ENCODE results near the gene DEFB108B. TPM values are rescaled to one million over a fixed set of nuclear protein-coding genes. Genes with fewer than 3 reads are reported as not detected.
"Not testable (repeated sequence)": the region's sequence is repeated elsewhere in the genome, so short reads cannot be mapped to it uniquely, and the experiment has no call there.

The DEFB108B gene
- total RNA-seq, 4 donors from 2014 or later = not detected

DNA sequence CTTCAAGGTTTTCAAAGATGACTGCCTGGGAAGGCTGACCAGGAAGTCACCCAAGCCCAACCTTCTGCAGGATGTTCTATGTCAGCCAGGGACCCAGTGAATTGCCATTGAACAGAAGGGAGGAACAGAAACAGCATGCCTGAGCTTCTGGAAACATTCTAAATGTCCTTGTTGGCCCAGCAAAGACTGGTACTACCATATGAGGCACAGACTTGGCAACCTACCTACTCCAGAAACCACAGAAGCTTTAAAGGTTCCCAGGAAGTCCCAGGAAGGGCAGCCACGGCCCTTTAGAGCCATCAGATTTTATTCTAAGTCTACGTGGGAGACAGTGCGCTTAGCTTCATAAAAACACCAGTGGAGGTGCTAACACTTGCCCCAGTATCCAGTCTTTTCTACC is 20.5 kb upstream of the DEFB108B start:
- 63% methylated on average over 2 of the region's 3 CpGs for WGBS
- H3K27ac ChIP-seq (replicated peaks in 1 of 4); intact Hi-C loops (cut with DNase I): not testable (repeated sequence)

DNA sequence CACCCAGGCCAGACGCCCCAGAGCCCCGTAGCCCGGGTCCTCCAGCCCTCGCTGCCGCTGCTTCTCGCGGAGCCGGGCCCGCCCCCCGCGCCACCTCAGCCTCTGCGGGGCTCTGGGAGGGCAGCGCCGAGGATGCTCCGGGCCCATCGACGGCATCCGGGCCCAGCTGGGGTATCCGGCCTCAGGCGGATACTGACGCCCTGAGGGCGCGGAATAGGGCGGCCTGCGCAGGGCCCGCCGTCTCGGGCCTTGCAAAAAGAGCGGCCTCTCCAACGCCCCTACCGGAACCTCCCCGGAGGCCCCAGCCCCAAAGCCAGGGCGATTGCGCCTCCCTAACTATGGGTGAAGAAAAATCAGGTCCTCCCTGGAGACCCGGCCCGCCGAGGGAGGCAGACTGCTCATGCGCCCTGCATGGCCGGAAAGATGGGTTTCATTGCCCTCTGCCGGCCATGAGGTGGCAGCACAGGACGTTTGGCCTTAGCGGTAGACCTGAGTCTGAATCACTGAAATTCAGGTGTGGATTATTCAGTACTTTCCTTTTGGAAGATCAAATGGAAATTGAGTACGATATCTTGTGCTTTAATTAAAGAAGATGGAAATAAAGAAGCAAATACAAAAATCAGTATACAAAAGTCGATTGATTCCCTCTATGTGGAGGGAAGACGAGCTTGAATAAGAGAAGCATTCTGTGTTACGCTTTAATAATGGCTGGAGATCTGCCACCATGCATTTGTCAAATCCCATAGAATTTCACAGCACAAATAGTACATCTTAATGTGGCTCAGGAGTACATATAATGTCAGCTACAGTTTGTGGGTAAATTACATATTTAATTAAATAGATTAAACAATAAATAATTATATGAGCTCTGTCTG is 19.3 kb upstream of the DEFB108B start:
- peak; percentile 47 to 55 for TF ChIP-seq POLR2AphosphoS5 (IDR thresholded peaks at IDR 0.05)
- TF ChIP-seq, protein P1, sequence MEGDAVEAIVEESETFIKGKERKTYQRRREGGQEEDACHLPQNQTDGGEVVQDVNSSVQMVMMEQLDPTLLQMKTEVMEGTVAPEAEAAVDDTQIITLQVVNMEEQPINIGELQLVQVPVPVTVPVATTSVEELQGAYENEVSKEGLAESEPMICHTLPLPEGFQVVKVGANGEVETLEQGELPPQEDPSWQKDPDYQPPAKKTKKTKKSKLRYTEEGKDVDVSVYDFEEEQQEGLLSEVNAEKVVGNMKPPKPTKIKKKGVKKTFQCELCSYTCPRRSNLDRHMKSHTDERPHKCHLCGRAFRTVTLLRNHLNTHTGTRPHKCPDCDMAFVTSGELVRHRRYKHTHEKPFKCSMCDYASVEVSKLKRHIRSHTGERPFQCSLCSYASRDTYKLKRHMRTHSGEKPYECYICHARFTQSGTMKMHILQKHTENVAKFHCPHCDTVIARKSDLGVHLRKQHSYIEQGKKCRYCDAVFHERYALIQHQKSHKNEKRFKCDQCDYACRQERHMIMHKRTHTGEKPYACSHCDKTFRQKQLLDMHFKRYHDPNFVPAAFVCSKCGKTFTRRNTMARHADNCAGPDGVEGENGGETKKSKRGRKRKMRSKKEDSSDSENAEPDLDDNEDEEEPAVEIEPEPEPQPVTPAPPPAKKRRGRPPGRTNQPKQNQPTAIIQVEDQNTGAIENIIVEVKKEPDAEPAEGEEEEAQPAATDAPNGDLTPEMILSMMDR (IDR thresholded peaks at IDR 0.05) = peak; percentile 67 to 92 (median 84)
- H3K27me3 ChIP-seq; intact Hi-C loops (cut with DNase I); H3K4me1 ChIP-seq; DNase-seq (ENCODE audit: extremely low spot score); H3K36me3 ChIP-seq; H3K9me3 ChIP-seq: not testable (repeated sequence)
- Histone ChIP-seq H3K27ac (replicated peaks in 1 of 4) (peak overlapping the region; percentile 62 to 74 (median 66)), H3K4me3 (peak overlapping the region; percentile 48 to 64 (median 56))
- 11% methylated on average over 18 of the region's 46 CpGs for WGBS

More for the DNA sequence above, 20.5 kb upstream of the DEFB108B start:
- not testable (repeated sequence) for H3K27me3 ChIP-seq; H3K4me1 ChIP-seq; H3K4me3 ChIP-seq; H3K36me3 ChIP-seq; H3K9me3 ChIP-seq; DNase-seq (ENCODE audit: extremely low spot score)

DNA sequence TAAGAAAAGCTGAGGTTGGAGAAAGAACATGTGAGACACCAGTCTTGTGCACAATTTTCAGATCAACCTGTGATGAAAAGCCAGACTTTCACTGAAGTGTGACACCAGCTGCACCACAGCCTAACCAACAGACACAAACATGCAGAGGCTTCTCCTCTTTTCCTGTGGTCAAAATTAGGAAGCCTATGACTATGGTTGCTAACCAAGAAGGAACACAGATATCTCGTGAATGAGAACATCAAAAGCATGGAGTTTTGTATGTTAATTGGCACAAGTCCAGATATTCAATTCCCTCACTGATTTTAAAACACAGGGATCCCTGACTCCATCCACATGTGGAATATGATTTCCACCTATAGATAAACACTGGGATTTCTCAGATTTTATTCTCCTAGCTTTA is 11.5 kb upstream of the DEFB108B start:
- DNase-seq (ENCODE audit: extremely low spot score); H3K9me3 ChIP-seq; H3K27me3 ChIP-seq; H3K27ac ChIP-seq (replicated peaks in 1 of 4); H3K4me3 ChIP-seq; H3K36me3 ChIP-seq; intact Hi-C loops (cut with DNase I); H3K4me1 ChIP-seq: not testable (repeated sequence)
- 31% methylated on average over 1 of the region's 1 CpG for WGBS

DNA sequence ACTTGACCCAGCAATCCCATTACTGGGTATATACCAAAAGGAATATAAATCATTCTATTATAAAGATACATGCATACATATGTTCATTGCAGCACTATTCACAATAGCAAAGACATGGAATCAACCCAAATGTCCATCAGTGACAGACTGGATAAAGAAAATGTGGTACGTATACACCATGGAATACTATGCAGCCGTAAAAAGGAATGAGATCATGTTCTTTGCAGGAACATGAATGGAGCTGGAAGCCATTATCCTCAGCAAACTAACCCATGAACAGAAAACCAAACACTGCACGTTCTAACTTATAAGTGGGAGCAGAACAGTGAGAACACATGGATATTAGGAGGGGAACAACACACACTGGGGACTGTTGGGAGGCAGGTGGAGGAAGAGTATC is 3.8 kb upstream of the DEFB108B start:
- H3K4me1 ChIP-seq; H3K4me3 ChIP-seq; H3K9me3 ChIP-seq; H3K36me3 ChIP-seq; intact Hi-C loops (cut with DNase I); H3K27ac ChIP-seq (replicated peaks in 1 of 4); H3K27me3 ChIP-seq; DNase-seq (ENCODE audit: extremely low spot score): not testable (repeated sequence)
- WGBS = 96% methylated on average over 3 of the region's 3 CpGs

DNA sequence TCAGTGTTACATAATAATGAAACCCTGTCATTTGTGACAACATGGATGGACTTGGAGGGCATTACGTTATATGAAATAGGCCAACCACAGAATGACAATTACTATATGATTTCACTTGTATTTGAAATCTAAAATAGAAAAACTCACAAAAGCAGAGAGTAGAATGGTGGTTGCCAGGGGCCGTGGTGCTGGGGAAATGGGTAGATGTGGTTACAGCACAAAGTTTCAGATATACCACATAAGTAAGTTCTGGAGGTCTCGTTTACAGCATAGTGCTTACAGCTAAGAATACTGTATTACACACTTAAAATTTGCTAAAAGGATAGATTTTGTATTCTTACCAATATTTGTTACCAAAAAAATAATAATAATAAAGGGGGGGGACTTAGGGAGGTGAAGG is 3.3 kb upstream of the DEFB108B start:
- H3K36me3 ChIP-seq; intact Hi-C loops (cut with DNase I); H3K27ac ChIP-seq (replicated peaks in 1 of 4); H3K27me3 ChIP-seq; H3K4me3 ChIP-seq; DNase-seq (ENCODE audit: extremely low spot score); H3K4me1 ChIP-seq; H3K9me3 ChIP-seq: not testable (repeated sequence)
- 82% methylated on average over 3 of the region's 3 CpGs for WGBS

DNA sequence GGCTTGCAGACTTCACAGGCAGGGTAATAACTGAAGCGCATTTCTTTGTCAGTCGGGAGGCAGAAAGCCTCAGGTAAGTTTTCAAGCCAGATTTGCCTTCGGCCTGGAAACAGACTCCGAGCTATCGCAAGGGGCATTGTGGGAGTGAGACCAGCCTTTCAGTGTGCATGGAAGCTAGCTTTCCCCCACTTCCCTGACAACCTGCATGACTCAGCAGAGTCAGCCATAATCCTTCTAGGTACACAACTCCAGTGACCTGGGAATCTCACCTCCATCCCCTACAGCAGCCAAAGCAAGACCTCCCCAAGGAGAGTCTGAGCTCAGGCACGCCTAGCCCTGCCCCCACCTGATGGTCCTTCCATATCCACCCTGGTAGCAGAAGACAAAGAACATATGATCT is 9.7 kb downstream of the DEFB108B start:
- intact Hi-C loops (cut with DNase I); H3K4me1 ChIP-seq; H3K9me3 ChIP-seq; H3K4me3 ChIP-seq; H3K27me3 ChIP-seq; H3K36me3 ChIP-seq; DNase-seq (ENCODE audit: extremely low spot score); H3K27ac ChIP-seq (replicated peaks in 1 of 4): not testable (repeated sequence)
- WGBS = 81% methylated on average over 5 of the region's 6 CpGs

DNA sequence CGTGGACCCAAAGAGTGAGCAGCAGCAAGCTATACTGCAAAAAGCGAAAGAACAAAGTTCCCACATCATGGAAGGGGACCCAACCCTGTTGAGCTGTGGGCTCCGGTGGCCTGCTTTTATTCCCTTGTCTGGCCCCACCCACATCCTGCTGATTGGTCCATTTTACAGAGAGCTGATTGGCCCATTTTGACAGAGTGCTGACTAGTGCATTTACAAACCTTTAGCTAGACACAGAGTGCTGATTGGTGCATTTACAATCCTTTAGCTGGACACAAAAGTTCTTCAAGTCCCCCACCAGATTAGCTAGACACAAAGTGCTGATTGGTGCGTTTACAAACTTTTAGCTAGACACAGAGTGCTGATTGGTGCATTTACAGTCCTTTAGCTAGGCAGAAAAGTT is 10.4 kb downstream of the DEFB108B start:
- H3K27me3 ChIP-seq; intact Hi-C loops (cut with DNase I); H3K4me1 ChIP-seq; DNase-seq (ENCODE audit: extremely low spot score); H3K9me3 ChIP-seq; H3K27ac ChIP-seq (replicated peaks in 1 of 4); H3K36me3 ChIP-seq; H3K4me3 ChIP-seq: not testable (repeated sequence)
- 94% methylated on average over 4 of the region's 4 CpGs for WGBS

DNA sequence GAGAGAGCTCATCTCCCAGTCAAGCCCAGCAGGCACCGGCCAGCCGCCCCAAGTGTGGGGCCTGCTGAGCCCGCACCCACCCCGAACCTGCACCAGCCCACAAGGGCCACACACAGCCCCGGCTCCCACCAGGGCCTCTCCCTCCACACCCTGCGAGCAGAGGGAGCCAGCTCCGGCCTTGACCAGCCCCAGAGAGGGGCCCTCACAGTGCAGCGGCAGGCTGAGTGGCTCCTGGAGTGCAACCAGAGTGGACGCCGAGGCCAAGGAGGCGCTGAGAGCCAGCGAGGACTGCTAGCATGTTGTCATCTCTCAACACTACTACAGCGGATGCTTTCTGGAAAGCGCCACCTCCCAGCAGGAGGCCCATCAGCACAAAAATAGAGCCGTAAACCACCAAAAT is 10.9 kb downstream of the DEFB108B start:
- no peak for DNase-seq (ENCODE audit: extremely low spot score)
- no peaks in the 10 kb centered on the region for H3K36me3 ChIP-seq
- no peak overlapping the region for H3K4me3 ChIP-seq
- no peaks in the 10 kb centered on the region for H3K27me3 ChIP-seq
- no peaks in the 10 kb centered on the region for H3K9me3 ChIP-seq
- H3K27ac ChIP-seq (replicated peaks in 1 of 4) = no peak overlapping the region
- H3K4me1 ChIP-seq = no peaks in the 10 kb centered on the region
- 80% methylated on average over 7 of the region's 15 CpGs for WGBS
- intact Hi-C loops (cut with DNase I) = no loop called here
- TF ChIP-seq POLR2AphosphoS5 (IDR thresholded peaks at IDR 0.05) (no peak), EP300 (IDR thresholded peaks at IDR 0.05) (no peak), POLR2A (IDR thresholded peaks at IDR 0.05; ENCODE audit: low read depth) (no peak)
- TF ChIP-seq, protein P1 (IDR thresholded peaks at IDR 0.05) = no peak

DNA sequence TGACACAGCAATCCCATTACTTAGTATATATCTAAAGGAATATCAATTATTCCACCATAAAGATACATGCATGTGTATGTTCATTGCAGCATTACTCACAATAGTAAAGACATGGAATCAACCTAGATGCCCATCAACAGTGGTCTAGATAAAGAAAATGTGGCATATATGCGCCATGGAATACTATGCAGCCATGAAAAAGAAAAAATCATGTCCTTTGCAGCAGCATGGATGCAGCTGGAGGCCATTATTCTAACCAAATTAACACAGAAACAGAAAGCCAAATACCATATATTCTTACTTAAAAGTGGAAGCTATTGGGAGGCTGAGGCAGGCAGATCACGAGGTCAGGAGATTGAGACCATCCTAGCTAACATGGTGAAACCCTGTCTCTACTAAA is 20.9 kb downstream of the DEFB108B start:
- H3K36me3 ChIP-seq; intact Hi-C loops (cut with DNase I); H3K27me3 ChIP-seq; H3K4me3 ChIP-seq; H3K27ac ChIP-seq (replicated peaks in 1 of 4); DNase-seq (ENCODE audit: extremely low spot score); H3K4me1 ChIP-seq; H3K9me3 ChIP-seq: not testable (repeated sequence)
- WGBS = 95% methylated on average over 2 of the region's 2 CpGs

DNA sequence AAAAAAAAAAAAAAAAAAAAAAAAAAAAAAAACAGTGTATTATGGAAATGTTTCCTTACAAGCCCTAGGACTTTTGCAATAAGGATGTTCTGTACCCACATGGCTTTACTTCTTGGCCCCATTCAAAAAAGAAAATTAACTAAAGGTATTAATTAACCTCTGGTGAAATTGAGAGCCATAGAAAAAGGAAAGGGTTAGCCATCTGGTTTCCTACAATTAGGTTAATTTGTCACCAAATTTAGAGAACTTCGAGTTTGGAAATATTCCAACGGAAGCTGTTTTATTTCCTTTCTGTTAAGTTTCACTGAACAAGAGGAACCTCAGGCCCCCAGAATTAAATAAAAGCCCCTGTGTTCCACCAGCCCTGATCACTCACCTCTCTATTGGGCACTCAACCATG is 22.9 kb downstream of the DEFB108B start:
- H3K4me1 ChIP-seq; DNase-seq (ENCODE audit: extremely low spot score); H3K27ac ChIP-seq (replicated peaks in 1 of 4); H3K27me3 ChIP-seq; H3K4me3 ChIP-seq; H3K9me3 ChIP-seq; intact Hi-C loops (cut with DNase I); H3K36me3 ChIP-seq: not testable (repeated sequence)
- 40% methylated on average over 2 of the region's 2 CpGs for WGBS

DNA sequence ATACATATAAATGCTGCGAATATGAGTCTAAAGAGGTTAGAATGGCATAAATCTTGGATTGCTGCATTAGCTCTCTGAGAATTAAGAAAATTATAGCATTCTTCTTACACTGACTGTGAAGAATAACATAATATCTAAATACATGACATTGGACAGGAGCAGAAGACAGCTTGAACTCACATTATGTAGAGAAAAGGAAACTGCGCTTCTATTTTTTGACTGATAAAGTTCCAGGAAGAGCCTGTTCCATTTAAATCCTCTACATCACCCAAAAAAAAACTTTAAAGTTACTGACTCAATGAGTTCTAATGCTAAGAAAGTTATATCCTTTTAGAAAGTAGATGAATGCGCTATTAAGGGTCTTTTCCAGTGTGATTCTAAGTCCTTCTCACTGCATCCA is 27.8 kb downstream of the DEFB108B start:
- 95% methylated on average over 3 of the region's 3 CpGs for WGBS
- H3K4me1 ChIP-seq; DNase-seq (ENCODE audit: extremely low spot score); intact Hi-C loops (cut with DNase I); H3K36me3 ChIP-seq; H3K27me3 ChIP-seq; H3K9me3 ChIP-seq; H3K27ac ChIP-seq (replicated peaks in 1 of 4); H3K4me3 ChIP-seq: not testable (repeated sequence)

Data from esophagus muscularis mucosa (tissue), 4 donors.